Kidney (tissue), 14 donors: Measurements from ENCODE around the gene PCBD2. TPM values are rescaled to one million over a fixed set of nuclear protein-coding genes. Genes with fewer than 3 reads are reported as not detected.
"Not testable (repeated sequence)": the region's sequence is repeated elsewhere in the genome, so short reads cannot be mapped to it uniquely, and the experiment has no call there.

Experiments
- DNase-seq, 5 donors: peaks; one replicate each; pipeline ENCODE4 v3.0.0-alpha.2; 2013 to 2020
- FAIRE-seq: peaks from 2 replicates; lab custom pipeline; 2012; peaks lifted over from hg19 to GRCh38; lab: Jason Lieb, UNC
- H3K27ac ChIP-seq, 2 donors: one replicate each; pipeline ENCODE4 v1.7.0; 2013; ENCODE audit warnings: low read depth in 2 of 2, low read length in 2 of 2, inconsistent platforms in 1 of 2
- H3K27me3 ChIP-seq: one replicate; pipeline ENCODE4 v1.7.1; 2013; ENCODE audit warnings: low read length, inconsistent platforms; ENCODE audit not compliant: control insufficient read depth, insufficient read depth
- H3K36me3 ChIP-seq, 3 donors: one replicate each; pipeline versions ENCODE4 v1.7.0 to v1.7.1; 2013; ENCODE audit warnings: low read length in 3 of 3, control low read depth in 1 of 3, inconsistent platforms in 1 of 3; ENCODE audit not compliant: insufficient read depth in 3 of 3, control insufficient read depth in 2 of 3
- H3K4me1 ChIP-seq, 3 donors: one replicate each; pipeline versions ENCODE4 v1.7.0 to v1.7.1; 2013; ENCODE audit warnings: low read length in 3 of 3, inconsistent platforms in 1 of 3, low read depth in 1 of 3; ENCODE audit not compliant: control insufficient read depth in 2 of 3, insufficient read depth in 2 of 3
- H3K4me3 ChIP-seq, 3 donors: one replicate each; pipeline versions ENCODE4 v1.7.0 to v1.8.1; 2013; ENCODE audit warnings: low read length in 3 of 3, control low read depth in 1 of 3, inconsistent platforms in 1 of 3
- H3K9ac ChIP-seq, 3 donors: one replicate each; pipeline versions ENCODE4 v1.7.0 to v1.7.1; 2013; ENCODE audit warnings: low read length in 3 of 3, control low read depth in 1 of 3, inconsistent platforms in 1 of 3
- H3K9me3 ChIP-seq, 3 donors: one replicate each; pipeline versions ENCODE4 v1.7.0 to v1.7.1; 2013; ENCODE audit warnings: low read length in 3 of 3, control low read depth in 1 of 3, inconsistent platforms in 1 of 3; ENCODE audit not compliant: control insufficient read depth in 2 of 3, insufficient read depth in 1 of 3
- intact Hi-C: fragments of 100-400 bp; cut with DNase I; formaldehyde crosslinking; loops from one replicate; pipeline ENCODE4 v1.11.1; 2022
- polyA plus RNA-seq: library from polyadenylated mRNA; stranded (reverse); fragments of 350-450 nt; fragmentation: Illumina TruSeq; extraction: RNeasy Lipid Tissue Mini Kit (QIAGEN cat#74804); gene quantifications from one replicate; pipeline ENCODE4 v1.2.3, GENCODE V29; 2014; ENCODE audit warnings: low read depth, low replicate concordance; ENCODE audit not compliant: insufficient read depth
- total RNA-seq: library from RNA; stranded (reverse); fragmentation: NEBNext Ultra II Directional; extraction: Animal tissue kit (Norgen Biotek cat#: 25700); gene quantifications from one replicate; pipeline ENCODE4 v1.2.1, GENCODE V29; 2021
- TF ChIP-seq, protein P1 (sequence below): IDR thresholded peaks from 3 replicates; pipeline ENCODE4 v1.5.1; 2012; ENCODE audit warnings: mild to moderate bottlenecking, moderate library complexity, borderline replicate concordance; ENCODE audit not compliant: insufficient read depth; ENCODE audit errors: extremely low read depth
- donor health status: control.
- donor health status: control.
- donor health status: control.
- donor health status: control.
- donor health status: control.
- donor health status: DM: yes; HTN: yes; CAD: no.
- donor health status: Normal renal cell carcinoma (clear cell type).

The PCBD2 gene
- total and polyA plus RNA-seq, 2 donors from 2014 or later: 8.4 to 19.2 TPM

DNA sequence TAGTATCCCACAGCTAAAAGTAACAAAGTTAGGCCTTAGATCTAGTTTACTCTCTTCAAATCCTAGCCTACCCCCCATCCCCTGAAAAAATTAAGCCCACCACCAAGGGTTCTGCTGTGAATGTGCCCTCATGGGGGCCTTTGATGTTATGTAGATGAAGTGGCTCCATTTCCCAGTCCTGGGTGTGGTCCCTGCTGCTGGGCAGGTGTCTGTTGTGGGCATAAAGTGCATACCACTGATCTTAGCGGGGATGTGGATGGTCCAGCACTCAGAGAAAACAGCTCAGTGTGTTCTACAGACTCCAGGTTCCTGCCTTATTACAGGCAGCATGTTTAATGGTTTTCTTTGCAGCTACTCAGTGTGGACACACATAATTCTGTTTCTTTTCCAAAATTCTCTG lies 1.9 kb downstream of the PCBD2 start:
- H3K4me1 ChIP-seq: no peaks in the 10 kb centered on the region
- no peak for DNase-seq
- no peak overlapping the region for H3K9ac ChIP-seq
- no peak for FAIRE-seq
- H3K9me3 ChIP-seq: no peaks in the 10 kb centered on the region
- peaks cover 0 to 8% (median 4%) of the 10 kb centered on the region in 3 donors for H3K36me3 ChIP-seq
- no peaks in the 10 kb centered on the region for H3K27me3 ChIP-seq
- intact Hi-C loops: no loop called here
- no peak overlapping the region for H3K4me3 ChIP-seq
- no peak overlapping the region for H3K27ac ChIP-seq
- TF ChIP-seq, protein P1, sequence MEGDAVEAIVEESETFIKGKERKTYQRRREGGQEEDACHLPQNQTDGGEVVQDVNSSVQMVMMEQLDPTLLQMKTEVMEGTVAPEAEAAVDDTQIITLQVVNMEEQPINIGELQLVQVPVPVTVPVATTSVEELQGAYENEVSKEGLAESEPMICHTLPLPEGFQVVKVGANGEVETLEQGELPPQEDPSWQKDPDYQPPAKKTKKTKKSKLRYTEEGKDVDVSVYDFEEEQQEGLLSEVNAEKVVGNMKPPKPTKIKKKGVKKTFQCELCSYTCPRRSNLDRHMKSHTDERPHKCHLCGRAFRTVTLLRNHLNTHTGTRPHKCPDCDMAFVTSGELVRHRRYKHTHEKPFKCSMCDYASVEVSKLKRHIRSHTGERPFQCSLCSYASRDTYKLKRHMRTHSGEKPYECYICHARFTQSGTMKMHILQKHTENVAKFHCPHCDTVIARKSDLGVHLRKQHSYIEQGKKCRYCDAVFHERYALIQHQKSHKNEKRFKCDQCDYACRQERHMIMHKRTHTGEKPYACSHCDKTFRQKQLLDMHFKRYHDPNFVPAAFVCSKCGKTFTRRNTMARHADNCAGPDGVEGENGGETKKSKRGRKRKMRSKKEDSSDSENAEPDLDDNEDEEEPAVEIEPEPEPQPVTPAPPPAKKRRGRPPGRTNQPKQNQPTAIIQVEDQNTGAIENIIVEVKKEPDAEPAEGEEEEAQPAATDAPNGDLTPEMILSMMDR: no peak

DNA sequence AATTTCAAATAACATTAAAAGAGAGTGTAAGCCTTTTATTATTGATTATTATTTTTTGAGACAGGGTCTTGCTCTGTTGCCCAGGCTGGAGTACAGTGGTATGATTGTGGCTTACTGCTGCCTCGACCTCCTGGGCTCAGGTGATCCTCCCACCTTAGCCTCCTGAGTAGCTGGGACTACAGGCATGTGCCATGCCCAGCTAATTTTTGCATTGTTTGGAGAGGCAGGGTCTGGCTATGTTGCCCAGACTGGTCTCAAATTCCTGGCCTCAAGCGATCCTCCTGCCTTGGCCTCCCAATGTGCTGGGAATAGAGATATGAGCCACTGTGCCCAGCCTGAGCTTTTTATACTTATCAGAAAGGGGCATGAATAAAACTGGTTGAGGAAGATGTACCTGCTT lies 5.8 kb downstream of the PCBD2 start:
- DNase-seq, H3K9ac ChIP-seq, H3K9me3 ChIP-seq, H3K27ac ChIP-seq, intact Hi-C loops, H3K4me1 ChIP-seq, H3K4me3 ChIP-seq, H3K27me3 ChIP-seq, FAIRE-seq: not testable (repeated sequence)
- peaks cover 0 to 17% (median 12%) of the 10 kb centered on the region in 3 donors for H3K36me3 ChIP-seq

DNA sequence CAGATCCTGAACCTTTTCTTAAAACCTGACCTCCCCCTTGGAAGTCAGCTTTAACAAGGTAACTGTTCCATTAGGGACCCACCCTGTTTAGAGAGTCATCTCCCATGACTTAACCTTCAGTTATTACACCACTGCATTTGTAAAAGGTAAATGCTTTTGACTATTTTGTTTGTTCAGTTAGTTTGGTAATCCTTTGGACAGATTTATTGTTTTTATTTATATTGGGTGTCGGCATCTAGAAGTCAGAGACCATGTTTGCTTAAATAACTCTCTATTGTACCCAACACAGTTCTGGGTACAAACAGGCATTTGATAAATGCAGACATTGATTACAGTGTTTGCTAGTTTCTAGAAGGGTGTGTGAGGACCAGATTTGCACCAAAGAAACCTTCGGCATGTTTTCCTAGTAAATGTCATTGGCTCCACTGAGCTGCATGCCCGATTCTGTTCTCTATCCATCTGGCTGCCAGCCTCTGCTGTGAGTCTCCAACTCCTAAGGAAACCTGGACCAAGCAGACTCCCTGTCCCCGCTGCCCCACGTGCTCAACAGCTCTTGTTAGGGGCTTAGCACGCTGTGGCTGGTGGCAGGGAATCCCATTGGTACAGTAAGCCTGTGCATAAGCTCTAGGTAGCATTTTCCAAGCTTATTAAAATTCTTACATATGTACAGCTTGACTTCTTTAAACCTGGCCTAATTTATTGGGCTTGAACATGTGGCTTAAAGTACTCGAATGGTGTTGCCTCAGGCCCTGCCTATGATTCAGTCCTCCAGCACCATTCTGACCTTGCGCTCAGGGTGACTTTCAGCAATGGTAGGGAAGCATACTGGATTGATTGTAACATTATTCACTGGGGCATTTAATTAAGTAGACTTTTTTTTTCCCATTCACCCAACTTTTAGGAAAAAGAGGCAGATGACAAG lies 6.6 kb downstream of the PCBD2 start:
- no peak overlapping the region for H3K4me3 ChIP-seq
- peaks cover 0 to 17% (median 12%) of the 10 kb centered on the region in 3 donors for H3K36me3 ChIP-seq
- TF ChIP-seq, protein P1: no peak
- no peak for DNase-seq
- no peaks in the 10 kb centered on the region for H3K27me3 ChIP-seq
- H3K4me1 ChIP-seq: no peaks in the 10 kb centered on the region
- no peak overlapping the region for H3K27ac ChIP-seq
- H3K9me3 ChIP-seq: no peaks in the 10 kb centered on the region
- FAIRE-seq: no peak
- H3K9ac ChIP-seq: no peak overlapping the region
- intact Hi-C loops: no loop called here

DNA sequence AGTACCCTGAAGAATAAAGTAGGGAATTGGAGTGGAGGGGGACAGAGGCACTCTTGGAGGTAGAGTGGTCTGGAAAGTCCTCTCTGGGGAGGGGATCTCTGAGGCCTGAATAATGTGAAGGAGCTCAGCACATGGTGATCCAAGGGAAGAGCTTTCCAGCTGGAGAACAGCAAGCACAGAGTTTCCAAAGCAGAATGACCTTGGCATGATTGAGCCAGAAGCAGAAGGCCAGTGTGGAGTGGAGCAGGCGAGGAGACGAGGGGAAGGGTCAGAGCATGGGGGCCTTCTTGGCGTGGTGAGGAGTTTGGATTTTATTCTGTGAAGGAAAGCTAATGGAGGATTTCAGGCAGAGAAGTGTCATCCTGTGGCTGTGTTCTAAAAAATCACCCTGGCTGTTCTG lies 8.3 kb downstream of the PCBD2 start:
- TF ChIP-seq, protein P1: no peak
- no peaks in the 10 kb centered on the region for H3K4me1 ChIP-seq
- H3K4me3 ChIP-seq: no peak overlapping the region
- peaks cover 0 to 17% (median 12%) of the 10 kb centered on the region in 3 donors for H3K36me3 ChIP-seq
- H3K9ac ChIP-seq: no peak overlapping the region
- DNase-seq: no peak
- FAIRE-seq: no peak
- no peak overlapping the region for H3K27ac ChIP-seq
- no peaks in the 10 kb centered on the region for H3K9me3 ChIP-seq
- intact Hi-C loops: no loop called here
- no peaks in the 10 kb centered on the region for H3K27me3 ChIP-seq
